HG02870 (cell line): Measurements from ENCODE around the gene IVD.
A peak's percentile ranks its signal among the peaks of the same experiment; 100 is the strongest.

ENCODE experiments used
- ATAC-seq: cut with Tn5 transposase; IDR thresholded peaks from one replicate; pipeline ENCODE4 v1.9.1; 2021; ENCODE audit warnings: mild to moderate bottlenecking, moderate library complexity; ENCODE audit not compliant: unreplicated experiment

The IVD gene

GRCh38 chr15:40456299-40456712 is 50.7 kb downstream of the IVD start:
- ATAC-seq = no peak

- ATAC-seq = no peak
These were observed 51.1 kb downstream of the IVD start for GRCh38 chr15:40456738-40457137.

GRCh38 chr15:40458495-40459371 is 53.1 kb downstream of the IVD start:
- no peak for ATAC-seq

GRCh38 chr15:40459391-40460015 is 53.9 kb downstream of the IVD start:
- ATAC-seq = no peak

- no peak for ATAC-seq
These were observed 54.8 kb downstream of the IVD start for GRCh38 chr15:40460404-40460803.

GRCh38 chr15:40461958-40462357 is 56.4 kb downstream of the IVD start:
- ATAC-seq = no peak

GRCh38 chr15:40463279-40463678 is 57.7 kb downstream of the IVD start:
- no peak for ATAC-seq

GRCh38 chr15:40463886-40464545 is 58.4 kb downstream of the IVD start:
- no peak for ATAC-seq

- no peak for ATAC-seq
These were observed 59.1 kb downstream of the IVD start for GRCh38 chr15:40464595-40465185.

GRCh38 chr15:40465939-40466338 is 60.3 kb downstream of the IVD start:
- no peak for ATAC-seq

GRCh38 chr15:40466426-40467260 is 61.0 kb downstream of the IVD start:
- no peak for ATAC-seq

GRCh38 chr15:40467261-40467615 is 61.6 kb downstream of the IVD start:
- no peak for ATAC-seq

- ATAC-seq = no peak
These were observed 63.3 kb downstream of the IVD start for GRCh38 chr15:40468898-40469331.

GRCh38 chr15:40469776-40470390 is 64.3 kb downstream of the IVD start:
- no peak for ATAC-seq

- ATAC-seq = peak; percentile 60
These were observed 65.0 kb downstream of the IVD start, which contains the start of gene CHST14 for GRCh38 chr15:40470423-40471104. CHST14 (plus strand) TSS chr15:40470984; CDS start chr15:40471214, 230 bp downstream.
